OCI-LY7 (cell line): ENCODE measurements around the gene LSG1.

Experiments
- EZH2phosphoT487 ChIP-seq: fragments of 200-600 bp; sonication (generic); IDR thresholded peaks from 2 replicates; pipeline ENCODE4 v1.6.1; 2018; ENCODE audit warnings: low read depth, borderline replicate concordance, mild to moderate bottlenecking, mixed run types, antibody characterized with exemption, low read length, moderate library complexity, mixed read lengths
- TF ChIP-seq, protein P1 (sequence below): fragments of 200-600 bp; sonication (generic); conservative IDR thresholded peaks from 2 replicates; pipeline ENCODE4 v1.5.1; 2014; ENCODE audit warnings: mild to moderate bottlenecking, antibody characterized with exemption, low read length, moderate library complexity, mixed read lengths

DNA sequence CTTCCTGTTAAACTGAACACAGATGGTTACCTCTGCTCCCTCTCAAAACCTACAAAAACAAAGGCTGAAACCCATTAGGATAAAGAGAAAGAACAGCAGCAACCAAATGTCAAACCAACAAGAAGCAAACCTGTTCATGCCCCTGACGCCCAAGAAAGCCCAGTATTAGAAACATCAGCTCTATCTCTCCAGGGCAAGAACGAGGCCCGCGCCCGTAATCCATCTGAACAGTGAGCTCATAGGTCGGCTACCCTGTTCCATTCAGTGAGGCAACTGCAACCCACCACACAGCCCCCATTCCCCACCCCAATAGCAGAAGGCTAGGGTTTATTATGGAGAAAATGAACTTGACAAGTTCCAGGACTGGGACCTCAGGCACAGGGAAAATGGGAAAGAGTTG is 10.0 kb downstream of the LSG1 start:
- TF ChIP-seq, protein P1, sequence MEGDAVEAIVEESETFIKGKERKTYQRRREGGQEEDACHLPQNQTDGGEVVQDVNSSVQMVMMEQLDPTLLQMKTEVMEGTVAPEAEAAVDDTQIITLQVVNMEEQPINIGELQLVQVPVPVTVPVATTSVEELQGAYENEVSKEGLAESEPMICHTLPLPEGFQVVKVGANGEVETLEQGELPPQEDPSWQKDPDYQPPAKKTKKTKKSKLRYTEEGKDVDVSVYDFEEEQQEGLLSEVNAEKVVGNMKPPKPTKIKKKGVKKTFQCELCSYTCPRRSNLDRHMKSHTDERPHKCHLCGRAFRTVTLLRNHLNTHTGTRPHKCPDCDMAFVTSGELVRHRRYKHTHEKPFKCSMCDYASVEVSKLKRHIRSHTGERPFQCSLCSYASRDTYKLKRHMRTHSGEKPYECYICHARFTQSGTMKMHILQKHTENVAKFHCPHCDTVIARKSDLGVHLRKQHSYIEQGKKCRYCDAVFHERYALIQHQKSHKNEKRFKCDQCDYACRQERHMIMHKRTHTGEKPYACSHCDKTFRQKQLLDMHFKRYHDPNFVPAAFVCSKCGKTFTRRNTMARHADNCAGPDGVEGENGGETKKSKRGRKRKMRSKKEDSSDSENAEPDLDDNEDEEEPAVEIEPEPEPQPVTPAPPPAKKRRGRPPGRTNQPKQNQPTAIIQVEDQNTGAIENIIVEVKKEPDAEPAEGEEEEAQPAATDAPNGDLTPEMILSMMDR: no peak
- no peak for TF ChIP-seq EZH2phosphoT487
